T follicular helper cell (primary cell): Measurements from ENCODE around the gene RELN.
"Not testable (repeated sequence)": the region's sequence is repeated elsewhere in the genome, so short reads cannot be mapped to it uniquely, and the experiment has no call there.

Experiments
- DNase-seq: peaks from one replicate; pipeline ENCODE4 v3.0.0-alpha.2; 2020; ENCODE audit warnings: low read depth

The RELN gene

GRCh38 chr7:103486873-103487272 lies 502.6 kb downstream of the RELN start:
- DNase-seq, result not testable (repeated sequence)

GRCh38 chr7:103480771-103481170 lies 508.7 kb downstream of the RELN start:
- DNase-seq, result no peak

- DNase-seq, result no peak
Measured at GRCh38 chr7:103474956-103475355, 514.5 kb downstream of the RELN start.

- no peak for DNase-seq
Measured at GRCh38 chr7:103469095-103469948, 520.1 kb downstream of the RELN start.

GRCh38 chr7:103466814-103467213 lies 522.6 kb downstream of the RELN start:
- DNase-seq, result no peak

GRCh38 chr7:103462358-103462757 lies 527.1 kb downstream of the RELN start:
- no peak for DNase-seq

GRCh38 chr7:103447073-103447960 lies 542.1 kb downstream of the RELN start:
- no peak for DNase-seq

GRCh38 chr7:103446049-103446520 lies 543.4 kb downstream of the RELN start, which contains the start of gene SLC26A5:
Gene SLC26A5 (minus strand): TSS chr7:103446207. CDS start chr7:103421514, 24,693 bp downstream.
- DNase-seq, result no peak

GRCh38 chr7:103445228-103446048 lies 544.0 kb downstream of the RELN start:
- DNase-seq, result no peak

- no peak for DNase-seq
Measured at GRCh38 chr7:103439661-103440060, 549.8 kb downstream of the RELN start.

GRCh38 chr7:103437623-103438022 lies 551.8 kb downstream of the RELN start:
- DNase-seq, result no peak

GRCh38 chr7:103432712-103433111 lies 556.7 kb downstream of the RELN start:
- no peak for DNase-seq

GRCh38 chr7:103425177-103425576 lies 564.3 kb downstream of the RELN start:
- no peak for DNase-seq

GRCh38 chr7:103423467-103424179 lies 565.8 kb downstream of the RELN start:
- no peak for DNase-seq
